ENCODE results near the gene CDH18.

DNA sequence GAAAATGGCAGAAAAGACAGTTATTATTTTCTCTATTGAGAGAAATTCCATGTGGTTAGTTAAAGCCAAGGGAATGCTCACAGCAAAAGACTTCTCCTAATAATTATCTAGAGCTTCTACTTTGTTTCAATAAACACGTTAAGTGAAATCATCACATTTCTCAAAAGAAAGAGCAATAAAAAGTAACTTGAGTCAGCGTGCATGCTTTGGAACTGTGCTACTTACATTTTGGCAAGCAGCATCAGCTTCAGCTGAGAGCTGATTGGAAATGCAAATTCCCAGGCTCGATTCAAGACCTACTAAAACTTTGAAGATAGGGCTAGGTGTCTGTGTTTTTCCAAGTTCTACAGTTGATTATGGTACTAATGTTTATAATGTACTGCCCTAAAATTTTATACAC lies 132.1 kb downstream of the CDH18 start:
- TF ChIP-seq, protein P1, sequence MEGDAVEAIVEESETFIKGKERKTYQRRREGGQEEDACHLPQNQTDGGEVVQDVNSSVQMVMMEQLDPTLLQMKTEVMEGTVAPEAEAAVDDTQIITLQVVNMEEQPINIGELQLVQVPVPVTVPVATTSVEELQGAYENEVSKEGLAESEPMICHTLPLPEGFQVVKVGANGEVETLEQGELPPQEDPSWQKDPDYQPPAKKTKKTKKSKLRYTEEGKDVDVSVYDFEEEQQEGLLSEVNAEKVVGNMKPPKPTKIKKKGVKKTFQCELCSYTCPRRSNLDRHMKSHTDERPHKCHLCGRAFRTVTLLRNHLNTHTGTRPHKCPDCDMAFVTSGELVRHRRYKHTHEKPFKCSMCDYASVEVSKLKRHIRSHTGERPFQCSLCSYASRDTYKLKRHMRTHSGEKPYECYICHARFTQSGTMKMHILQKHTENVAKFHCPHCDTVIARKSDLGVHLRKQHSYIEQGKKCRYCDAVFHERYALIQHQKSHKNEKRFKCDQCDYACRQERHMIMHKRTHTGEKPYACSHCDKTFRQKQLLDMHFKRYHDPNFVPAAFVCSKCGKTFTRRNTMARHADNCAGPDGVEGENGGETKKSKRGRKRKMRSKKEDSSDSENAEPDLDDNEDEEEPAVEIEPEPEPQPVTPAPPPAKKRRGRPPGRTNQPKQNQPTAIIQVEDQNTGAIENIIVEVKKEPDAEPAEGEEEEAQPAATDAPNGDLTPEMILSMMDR (conservative IDR thresholded peaks at IDR 0.05 in 1 of 2, IDR thresholded peaks at IDR 0.05 in 1 of 2; ENCODE audit: low read depth in 1 of 2, low read length in 2 of 2): no peak
- TF ChIP-seq EZH2 (IDR thresholded peaks at IDR 0.05; ENCODE audit: low read length, missing control alignments): no peak

Measured in fibroblast of lung (primary cell).